ENCODE data around the gene RYR2.

DNA sequence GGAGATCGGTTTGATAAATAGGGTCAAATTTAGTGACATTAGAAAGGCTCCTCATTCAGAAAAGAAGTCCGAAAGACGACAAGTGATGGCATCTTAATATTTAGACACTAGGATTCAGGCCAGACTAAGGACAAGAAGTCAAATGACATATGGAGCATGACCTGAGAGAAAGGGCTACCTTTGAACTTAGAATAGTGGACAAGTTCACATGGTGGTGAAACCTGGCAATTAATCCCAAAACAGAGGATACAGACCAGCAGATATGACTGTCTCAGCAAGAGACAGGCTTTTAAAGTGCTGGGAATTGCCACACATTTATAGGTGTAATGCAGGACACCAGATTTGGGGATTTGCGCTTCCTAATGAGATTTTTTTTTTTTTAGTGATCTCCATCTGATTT lies 703.6 kb downstream of the RYR2 start:
- TF ChIP-seq, protein P1, sequence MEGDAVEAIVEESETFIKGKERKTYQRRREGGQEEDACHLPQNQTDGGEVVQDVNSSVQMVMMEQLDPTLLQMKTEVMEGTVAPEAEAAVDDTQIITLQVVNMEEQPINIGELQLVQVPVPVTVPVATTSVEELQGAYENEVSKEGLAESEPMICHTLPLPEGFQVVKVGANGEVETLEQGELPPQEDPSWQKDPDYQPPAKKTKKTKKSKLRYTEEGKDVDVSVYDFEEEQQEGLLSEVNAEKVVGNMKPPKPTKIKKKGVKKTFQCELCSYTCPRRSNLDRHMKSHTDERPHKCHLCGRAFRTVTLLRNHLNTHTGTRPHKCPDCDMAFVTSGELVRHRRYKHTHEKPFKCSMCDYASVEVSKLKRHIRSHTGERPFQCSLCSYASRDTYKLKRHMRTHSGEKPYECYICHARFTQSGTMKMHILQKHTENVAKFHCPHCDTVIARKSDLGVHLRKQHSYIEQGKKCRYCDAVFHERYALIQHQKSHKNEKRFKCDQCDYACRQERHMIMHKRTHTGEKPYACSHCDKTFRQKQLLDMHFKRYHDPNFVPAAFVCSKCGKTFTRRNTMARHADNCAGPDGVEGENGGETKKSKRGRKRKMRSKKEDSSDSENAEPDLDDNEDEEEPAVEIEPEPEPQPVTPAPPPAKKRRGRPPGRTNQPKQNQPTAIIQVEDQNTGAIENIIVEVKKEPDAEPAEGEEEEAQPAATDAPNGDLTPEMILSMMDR (IDR thresholded peaks at IDR 0.05; ENCODE audit: poor library complexity), result no peak
- TF ChIP-seq EZH2phosphoT487 (IDR thresholded peaks at IDR 0.05; ENCODE audit: low read depth, severe bottlenecking, unreplicated experiment), result no peak

Data from hepatocyte (in vitro differentiated cells).